GM12878 (cell line): Measurements from ENCODE around the gene UQCC2. TPM values are rescaled to one million over a fixed set of nuclear protein-coding genes. Genes with fewer than 3 reads are reported as not detected.

Experiments
- ATAC-seq: fragments of 200-7000 bp; cut with Tn5 transposase; 3 replicates; pipeline ENCODE4 v1.9.1; 2020; ENCODE audit warnings: mild to moderate bottlenecking, moderate library complexity
- BruUV-seq: library from RNA; stranded (reverse); fragments of 400-500 nt; replicated peaks from 2 replicates; lab custom pipeline; 2021; lab: Mats Ljungman, UMichigan
- CTCF ChIA-PET: fragments of 300-600 bp; sonication (Branson Sonifier 250); formaldehyde crosslinking; extraction: SDS; loops from one replicate; lab custom pipeline; 2021; ENCODE audit warnings: inconsistent platforms; lab: Yijun Ruan, JAX
- POLR2A ChIA-PET: fragments of 350-600 bp; formaldehyde crosslinking; extraction: SDS; loops from one replicate; lab custom pipeline; 2021; ENCODE audit warnings: inconsistent platforms; lab: Charles Lee
- RAD21 ChIA-PET: fragments of 300-600 bp; sonication (Branson Sonifier 250); formaldehyde crosslinking; loops from one replicate; lab custom pipeline; 2023; ENCODE audit warnings: antibody characterized with exemption; ENCODE audit not compliant: unreplicated experiment; lab: Charles Lee
- SMC1A ChIA-PET: fragments of 300-600 bp; sonication (Branson Sonifier 250); formaldehyde crosslinking; loops from one replicate; lab custom pipeline; 2023; ENCODE audit not compliant: unreplicated experiment, uncharacterized antibody; lab: Charles Lee
- DNase-seq: peaks from one replicate; pipeline ENCODE4 v3.0.0-alpha.2; 2011; ENCODE audit warnings: low read depth, low spot score
- FAIRE-seq: peaks from 3 replicates; lab custom pipeline; 2011; peaks lifted over from hg19 to GRCh38; lab: Jason Lieb, UNC
- H2AFZ ChIP-seq: 2 replicates; pipeline ENCODE4 v1.6.0; 2011; ENCODE audit warnings: low read depth, low read length, control low read depth; ENCODE audit not compliant: control insufficient read depth
- H3K27ac ChIP-seq: 2 replicates; pipeline ENCODE4 v1.5.1; 2011; ENCODE audit warnings: control low read depth; ENCODE audit not compliant: control insufficient read depth, insufficient read depth
- H3K27me3 ChIP-seq, 2 experiments: replicated peaks in 1 of 2; 2 replicates each; pipeline versions ENCODE4 v1.6.0 to v1.6.1; 2011; ENCODE audit warnings: low read length in 1 of 2; ENCODE audit not compliant: control insufficient read depth in 2 of 2, insufficient read depth in 2 of 2
- H3K36me3 ChIP-seq, 2 experiments: 2 replicates each; pipeline ENCODE4 v1.5.1; 2011; ENCODE audit warnings: low read length in 1 of 2; ENCODE audit not compliant: control insufficient read depth in 2 of 2, insufficient read depth in 2 of 2
- H3K4me1 ChIP-seq: 2 replicates; pipeline ENCODE4 v1.6.1; 2011; ENCODE audit warnings: mild to moderate bottlenecking, low read length, moderate library complexity, mixed read lengths; ENCODE audit not compliant: control insufficient read depth, insufficient read depth
- H3K4me2 ChIP-seq: 2 replicates; pipeline ENCODE4 v1.6.0; 2011; ENCODE audit warnings: control low read depth; ENCODE audit not compliant: control insufficient read depth, insufficient read depth
- H3K4me3 ChIP-seq: fragments of 200-600 bp; sonication (generic); 2 replicates; pipeline ENCODE4 v1.5.1; 2016
- H3K79me2 ChIP-seq: 2 replicates; pipeline ENCODE4 v1.6.0; 2011; ENCODE audit warnings: low read length; ENCODE audit not compliant: control insufficient read depth, insufficient read depth
- H3K9ac ChIP-seq: 2 replicates; pipeline ENCODE4 v1.8.0; 2011; ENCODE audit warnings: low read length, control low read depth, mixed read lengths; ENCODE audit not compliant: control insufficient read depth, insufficient read depth
- H3K9me3 ChIP-seq: replicated peaks from 3 replicates; pipeline ENCODE4 v1.5.1; 2011; ENCODE audit warnings: mild to moderate bottlenecking, low read length; ENCODE audit not compliant: control insufficient read depth, insufficient read depth
- H4K20me1 ChIP-seq: 2 replicates; pipeline ENCODE4 v1.6.0; 2011; ENCODE audit not compliant: control insufficient read depth, insufficient read depth
- KAT2A ChIP-seq: conservative IDR thresholded peaks from 2 replicates; pipeline ENCODE4 v1.6.1; 2011; ENCODE audit warnings: low read depth, low read length; ENCODE audit not compliant: control insufficient read depth
- RFX5 ChIP-seq: IDR thresholded peaks from 2 replicates; pipeline ENCODE4 v1.6.1; 2011; ENCODE audit warnings: low read depth, low read length, improper control_type of control experiment
- SIX5 ChIP-seq: IDR thresholded peaks from 2 replicates; pipeline ENCODE4 v1.6.1; 2011; ENCODE audit warnings: mild to moderate bottlenecking, low read depth, low read length, moderate library complexity; ENCODE audit not compliant: severe bottlenecking
- SMAD5 ChIP-seq: IDR thresholded peaks from 2 replicates; pipeline ENCODE4 v1.6.1; 2016; ENCODE audit warnings: antibody characterized with exemption, low read depth
- TCF3 ChIP-seq: IDR thresholded peaks from 2 replicates; pipeline ENCODE4 v1.6.1; 2012; ENCODE audit warnings: low read depth, mild to moderate bottlenecking, low read length, borderline replicate concordance; ENCODE audit not compliant: insufficient read depth
- WGBS: methylation state at CpG from one replicate; pipeline ENCODE4 v1.1.6; 2016; ENCODE audit warnings: low lambda C conversion rate; ENCODE audit not compliant: insufficient replicate concordance, insufficient coverage; ENCODE audit errors: missing lambda C conversion rate; 5-methylcytosine and 5-hydroxymethylcytosine counted together
- in situ Hi-C: fragments of 300-500 bp; cut with MboI; formaldehyde crosslinking; loops from 9 replicates; pipeline ENCODE4 v1.14.3; 2018; ENCODE audit warnings: mixed read lengths
- intact Hi-C: fragments of 100-400 bp; cut with micrococcal nuclease; formaldehyde crosslinking; loops from one replicate; pipeline ENCODE4 v1.14.2; 2022; ENCODE audit not compliant: unreplicated experiment
- polyA plus RNA-seq, 11 experiments: library from polyadenylated mRNA; depleted of rRNA in 4 of 11; unstranded in 6 of 11; stranded (reverse) in 5 of 11; fragments of >200 nt; fragmentation: Nextera tagmentation in 4 of 11; fragmentation: Illumina TruSeq in 1 of 11; extraction: Ambion mirVana in 4 of 11; extraction: Trizol in 1 of 11; gene quantifications; 1 replicate in 1 of 11; 2 replicates in 10 of 11; pipeline versions ENCODE4 v1.2.1 to v1.2.3, GENCODE V29; 2011 to 2016; ENCODE audit warnings: inconsistent platforms in 2 of 11, missing spikeins in 2 of 11, low read depth in 1 of 11
- total RNA-seq, 4 experiments: library from RNA; depleted of rRNA in 3 of 4; stranded (reverse); fragments of >200 nt in 3 of 4; fragmentation: Illumina TruSeq in 1 of 4; extraction: Trizol in 1 of 4; gene quantifications; 2 replicates each; pipeline versions ENCODE4 v1.2.1 to v1.2.3, GENCODE V29; 2013 to 2021
- TF ChIP-seq, protein P1 (sequence below), 3 experiments: IDR thresholded peaks in 2 of 3; conservative IDR thresholded peaks in 1 of 3; 2 replicates each; pipeline ENCODE4 v1.5.1; 2011; ENCODE audit warnings: low read depth in 3 of 3, low read length in 3 of 3, mild to moderate bottlenecking in 3 of 3, control low read depth in 2 of 3, moderate library complexity in 2 of 3, inconsistent platforms in 1 of 3, mixed read lengths in 1 of 3; ENCODE audit not compliant: control insufficient read depth in 2 of 3, insufficient read depth in 1 of 3; ENCODE audit errors: extremely low read depth in 1 of 3
- TF ChIP-seq, protein P2 (sequence below): IDR thresholded peaks from 2 replicates; pipeline ENCODE4 v1.6.1; 2011; ENCODE audit warnings: borderline replicate concordance, low read depth, mild to moderate bottlenecking, moderate library complexity, low read length; ENCODE audit not compliant: insufficient read depth, poor library complexity, severe bottlenecking
- TF ChIP-seq, protein P3 (sequence below): fragments of 450-650 bp; IDR thresholded peaks from 2 replicates; pipeline ENCODE4 v1.6.1; 2017; ENCODE audit warnings: antibody characterized with exemption, mild to moderate bottlenecking, moderate library complexity

UQCC2 gene
- total and polyA plus RNA-seq, 10 of the 15 experiments (the other 5 are each of a cell fraction or from before 2014, with no cell fraction given) = 40.6 to 478 (median 71.2) TPM

DNA sequence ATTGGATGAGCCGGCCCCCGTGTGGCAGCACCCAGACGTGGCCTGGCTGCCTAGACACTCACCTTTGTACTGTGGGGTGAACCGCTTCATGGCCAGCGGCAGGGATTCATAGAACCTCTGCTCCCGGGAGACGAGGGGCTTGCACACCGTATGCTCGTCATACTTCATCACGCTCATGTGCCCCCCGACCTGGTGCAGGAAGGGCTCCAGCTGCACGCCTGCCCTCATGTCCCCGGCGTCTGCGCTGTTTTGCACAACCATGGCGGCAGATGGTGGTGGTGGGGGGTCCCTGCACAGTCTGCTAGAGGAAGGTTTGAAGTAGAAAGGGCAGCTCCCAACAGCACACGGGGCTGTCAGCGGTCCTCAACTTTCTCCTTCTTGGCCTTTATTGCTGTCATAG is 23.7 kb upstream of the UQCC2 start:
- intact Hi-C loops (no loop called here), in situ Hi-C loops (no loop called here)
- no peaks in the 10 kb centered on the region for H3K36me3 ChIP-seq
- no peak for FAIRE-seq
- 55% methylated on average over 18 of the region's 18 CpGs for WGBS
- TF ChIP-seq TCF3 = no peak
- TF ChIP-seq, protein P1, sequence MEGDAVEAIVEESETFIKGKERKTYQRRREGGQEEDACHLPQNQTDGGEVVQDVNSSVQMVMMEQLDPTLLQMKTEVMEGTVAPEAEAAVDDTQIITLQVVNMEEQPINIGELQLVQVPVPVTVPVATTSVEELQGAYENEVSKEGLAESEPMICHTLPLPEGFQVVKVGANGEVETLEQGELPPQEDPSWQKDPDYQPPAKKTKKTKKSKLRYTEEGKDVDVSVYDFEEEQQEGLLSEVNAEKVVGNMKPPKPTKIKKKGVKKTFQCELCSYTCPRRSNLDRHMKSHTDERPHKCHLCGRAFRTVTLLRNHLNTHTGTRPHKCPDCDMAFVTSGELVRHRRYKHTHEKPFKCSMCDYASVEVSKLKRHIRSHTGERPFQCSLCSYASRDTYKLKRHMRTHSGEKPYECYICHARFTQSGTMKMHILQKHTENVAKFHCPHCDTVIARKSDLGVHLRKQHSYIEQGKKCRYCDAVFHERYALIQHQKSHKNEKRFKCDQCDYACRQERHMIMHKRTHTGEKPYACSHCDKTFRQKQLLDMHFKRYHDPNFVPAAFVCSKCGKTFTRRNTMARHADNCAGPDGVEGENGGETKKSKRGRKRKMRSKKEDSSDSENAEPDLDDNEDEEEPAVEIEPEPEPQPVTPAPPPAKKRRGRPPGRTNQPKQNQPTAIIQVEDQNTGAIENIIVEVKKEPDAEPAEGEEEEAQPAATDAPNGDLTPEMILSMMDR (IDR thresholded peaks at IDR 0.05 in 2 of 3, conservative IDR thresholded peaks at IDR 0.05 in 1 of 3; ENCODE audit: control insufficient read depth in 2 of 3, extremely low read depth in 1 of 3, insufficient read depth in 1 of 3, low read depth in 3 of 3, low read length in 3 of 3) = no peak
- TF ChIP-seq KAT2A = no peak
- TF ChIP-seq SIX5 = no peak
- TF ChIP-seq, protein P2, sequence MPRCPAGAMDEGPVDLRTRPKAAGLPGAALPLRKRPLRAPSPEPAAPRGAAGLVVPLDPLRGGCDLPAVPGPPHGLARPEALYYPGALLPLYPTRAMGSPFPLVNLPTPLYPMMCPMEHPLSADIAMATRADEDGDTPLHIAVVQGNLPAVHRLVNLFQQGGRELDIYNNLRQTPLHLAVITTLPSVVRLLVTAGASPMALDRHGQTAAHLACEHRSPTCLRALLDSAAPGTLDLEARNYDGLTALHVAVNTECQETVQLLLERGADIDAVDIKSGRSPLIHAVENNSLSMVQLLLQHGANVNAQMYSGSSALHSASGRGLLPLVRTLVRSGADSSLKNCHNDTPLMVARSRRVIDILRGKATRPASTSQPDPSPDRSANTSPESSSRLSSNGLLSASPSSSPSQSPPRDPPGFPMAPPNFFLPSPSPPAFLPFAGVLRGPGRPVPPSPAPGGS = no peak
- no peak for TF ChIP-seq SMAD5
- TF ChIP-seq, protein P3, sequence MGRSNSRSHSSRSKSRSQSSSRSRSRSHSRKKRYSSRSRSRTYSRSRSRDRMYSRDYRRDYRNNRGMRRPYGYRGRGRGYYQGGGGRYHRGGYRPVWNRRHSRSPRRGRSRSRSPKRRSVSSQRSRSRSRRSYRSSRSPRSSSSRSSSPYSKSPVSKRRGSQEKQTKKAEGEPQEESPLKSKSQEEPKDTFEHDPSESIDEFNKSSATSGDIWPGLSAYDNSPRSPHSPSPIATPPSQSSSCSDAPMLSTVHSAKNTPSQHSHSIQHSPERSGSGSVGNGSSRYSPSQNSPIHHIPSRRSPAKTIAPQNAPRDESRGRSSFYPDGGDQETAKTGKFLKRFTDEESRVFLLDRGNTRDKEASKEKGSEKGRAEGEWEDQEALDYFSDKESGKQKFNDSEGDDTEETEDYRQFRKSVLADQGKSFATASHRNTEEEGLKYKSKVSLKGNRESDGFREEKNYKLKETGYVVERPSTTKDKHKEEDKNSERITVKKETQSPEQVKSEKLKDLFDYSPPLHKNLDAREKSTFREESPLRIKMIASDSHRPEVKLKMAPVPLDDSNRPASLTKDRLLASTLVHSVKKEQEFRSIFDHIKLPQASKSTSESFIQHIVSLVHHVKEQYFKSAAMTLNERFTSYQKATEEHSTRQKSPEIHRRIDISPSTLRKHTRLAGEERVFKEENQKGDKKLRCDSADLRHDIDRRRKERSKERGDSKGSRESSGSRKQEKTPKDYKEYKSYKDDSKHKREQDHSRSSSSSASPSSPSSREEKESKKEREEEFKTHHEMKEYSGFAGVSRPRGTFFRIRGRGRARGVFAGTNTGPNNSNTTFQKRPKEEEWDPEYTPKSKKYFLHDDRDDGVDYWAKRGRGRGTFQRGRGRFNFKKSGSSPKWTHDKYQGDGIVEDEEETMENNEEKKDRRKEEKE = no peak
- no peak for TF ChIP-seq RFX5
- SMC1A ChIA-PET = no interaction called here
- no peak overlapping the region for H2AFZ ChIP-seq
- H3K27ac ChIP-seq = no peak overlapping the region
- POLR2A ChIA-PET = no interaction called here
- H3K79me2 ChIP-seq = no peaks in the 10 kb centered on the region
- no peaks in the 10 kb centered on the region for H3K9me3 ChIP-seq
- H3K4me3 ChIP-seq = no peak overlapping the region
- no peak for ATAC-seq
- H3K4me1 ChIP-seq = no peaks in the 10 kb centered on the region
- no peaks in the 10 kb centered on the region; the same call in 1 of the 2 replicates for H4K20me1 ChIP-seq
- no peak overlapping the region for H3K4me2 ChIP-seq
- no TSS peak for BruUV-seq
- RAD21 ChIA-PET = no interaction called here
- no peaks in the 10 kb centered on the region; a peak in 1 of 4 replicates for H3K27me3 ChIP-seq
- CTCF ChIA-PET = interaction anchor here (0.5 to 0.6 kb wide), 2 partner anchors 8 to 456 kb away, joined by 3 read pairs; no protein-coding TSS in a partner anchor
- no peak overlapping the region for H3K9ac ChIP-seq
- no peak for DNase-seq
